HL-60 (cell line): ENCODE measurements around the gene ITFG1.

Experiments
- DNase-seq, 2 experiments: peaks; one replicate each; pipeline ENCODE4 v3.0.0-alpha.2; 2010 to 2020; ENCODE audit warnings: low read depth in 1 of 2, low spot score in 1 of 2
- H3K27ac ChIP-seq: fragments of 250-450 bp; sonication (Bioruptor Pico); replicated peaks from 2 replicates; pipeline ENCODE4 v1.5.1; 2020; ENCODE audit warnings: mild to moderate bottlenecking, moderate library complexity
- H3K27me3 ChIP-seq: fragments of 250-450 bp; sonication (Bioruptor Pico); 2 replicates; pipeline ENCODE4 v1.5.1; 2021; ENCODE audit warnings: mild to moderate bottlenecking, moderate library complexity; ENCODE audit not compliant: insufficient read depth, poor library complexity, severe bottlenecking
- H3K4me3 ChIP-seq: replicated peaks from 2 replicates; pipeline ENCODE4 v1.5.1; 2011; ENCODE audit warnings: mild to moderate bottlenecking, control low read depth, low read length; ENCODE audit not compliant: insufficient read depth
- GABPA ChIP-seq: IDR thresholded peaks from 2 replicates; pipeline ENCODE4 v1.6.1; 2012; ENCODE audit warnings: low read depth
- POLR2AphosphoS5 ChIP-seq: IDR thresholded peaks from 2 replicates; pipeline ENCODE4 v1.6.1; 2012; ENCODE audit warnings: low read depth
- SPI1 ChIP-seq: IDR thresholded peaks from 2 replicates; pipeline ENCODE4 v1.6.1; 2012; ENCODE audit warnings: low read depth, mild to moderate bottlenecking, borderline replicate concordance
- TF ChIP-seq, protein P1 (sequence below): IDR thresholded peaks from one replicate; pipeline ENCODE4 v1.5.1; 2011; ENCODE audit warnings: low read length, control low read depth, inconsistent platforms; ENCODE audit not compliant: insufficient read depth
- TF ChIP-seq, protein P2 (sequence below): IDR thresholded peaks from 2 replicates; pipeline ENCODE4 v1.6.1; 2012; ENCODE audit warnings: low read depth; ENCODE audit not compliant: insufficient replicate concordance

The ITFG1 gene

GRCh38 chr16:47504599-47504998 lies 43.7 kb upstream of the ITFG1 start:
- H3K27me3 ChIP-seq = no peaks in the 10 kb centered on the region
- no peak for DNase-seq
- no peak overlapping the region for H3K27ac ChIP-seq
- H3K4me3 ChIP-seq = no peak overlapping the region
- TF ChIP-seq, protein P1, sequence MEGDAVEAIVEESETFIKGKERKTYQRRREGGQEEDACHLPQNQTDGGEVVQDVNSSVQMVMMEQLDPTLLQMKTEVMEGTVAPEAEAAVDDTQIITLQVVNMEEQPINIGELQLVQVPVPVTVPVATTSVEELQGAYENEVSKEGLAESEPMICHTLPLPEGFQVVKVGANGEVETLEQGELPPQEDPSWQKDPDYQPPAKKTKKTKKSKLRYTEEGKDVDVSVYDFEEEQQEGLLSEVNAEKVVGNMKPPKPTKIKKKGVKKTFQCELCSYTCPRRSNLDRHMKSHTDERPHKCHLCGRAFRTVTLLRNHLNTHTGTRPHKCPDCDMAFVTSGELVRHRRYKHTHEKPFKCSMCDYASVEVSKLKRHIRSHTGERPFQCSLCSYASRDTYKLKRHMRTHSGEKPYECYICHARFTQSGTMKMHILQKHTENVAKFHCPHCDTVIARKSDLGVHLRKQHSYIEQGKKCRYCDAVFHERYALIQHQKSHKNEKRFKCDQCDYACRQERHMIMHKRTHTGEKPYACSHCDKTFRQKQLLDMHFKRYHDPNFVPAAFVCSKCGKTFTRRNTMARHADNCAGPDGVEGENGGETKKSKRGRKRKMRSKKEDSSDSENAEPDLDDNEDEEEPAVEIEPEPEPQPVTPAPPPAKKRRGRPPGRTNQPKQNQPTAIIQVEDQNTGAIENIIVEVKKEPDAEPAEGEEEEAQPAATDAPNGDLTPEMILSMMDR = no peak
- TF ChIP-seq, protein P2, sequence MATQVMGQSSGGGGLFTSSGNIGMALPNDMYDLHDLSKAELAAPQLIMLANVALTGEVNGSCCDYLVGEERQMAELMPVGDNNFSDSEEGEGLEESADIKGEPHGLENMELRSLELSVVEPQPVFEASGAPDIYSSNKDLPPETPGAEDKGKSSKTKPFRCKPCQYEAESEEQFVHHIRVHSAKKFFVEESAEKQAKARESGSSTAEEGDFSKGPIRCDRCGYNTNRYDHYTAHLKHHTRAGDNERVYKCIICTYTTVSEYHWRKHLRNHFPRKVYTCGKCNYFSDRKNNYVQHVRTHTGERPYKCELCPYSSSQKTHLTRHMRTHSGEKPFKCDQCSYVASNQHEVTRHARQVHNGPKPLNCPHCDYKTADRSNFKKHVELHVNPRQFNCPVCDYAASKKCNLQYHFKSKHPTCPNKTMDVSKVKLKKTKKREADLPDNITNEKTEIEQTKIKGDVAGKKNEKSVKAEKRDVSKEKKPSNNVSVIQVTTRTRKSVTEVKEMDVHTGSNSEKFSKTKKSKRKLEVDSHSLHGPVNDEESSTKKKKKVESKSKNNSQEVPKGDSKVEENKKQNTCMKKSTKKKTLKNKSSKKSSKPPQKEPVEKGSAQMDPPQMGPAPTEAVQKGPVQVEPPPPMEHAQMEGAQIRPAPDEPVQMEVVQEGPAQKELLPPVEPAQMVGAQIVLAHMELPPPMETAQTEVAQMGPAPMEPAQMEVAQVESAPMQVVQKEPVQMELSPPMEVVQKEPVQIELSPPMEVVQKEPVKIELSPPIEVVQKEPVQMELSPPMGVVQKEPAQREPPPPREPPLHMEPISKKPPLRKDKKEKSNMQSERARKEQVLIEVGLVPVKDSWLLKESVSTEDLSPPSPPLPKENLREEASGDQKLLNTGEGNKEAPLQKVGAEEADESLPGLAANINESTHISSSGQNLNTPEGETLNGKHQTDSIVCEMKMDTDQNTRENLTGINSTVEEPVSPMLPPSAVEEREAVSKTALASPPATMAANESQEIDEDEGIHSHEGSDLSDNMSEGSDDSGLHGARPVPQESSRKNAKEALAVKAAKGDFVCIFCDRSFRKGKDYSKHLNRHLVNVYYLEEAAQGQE = no peak
- no peak for TF ChIP-seq GABPA
- TF ChIP-seq POLR2AphosphoS5 = no peak
- TF ChIP-seq SPI1 = no peak

DNA sequence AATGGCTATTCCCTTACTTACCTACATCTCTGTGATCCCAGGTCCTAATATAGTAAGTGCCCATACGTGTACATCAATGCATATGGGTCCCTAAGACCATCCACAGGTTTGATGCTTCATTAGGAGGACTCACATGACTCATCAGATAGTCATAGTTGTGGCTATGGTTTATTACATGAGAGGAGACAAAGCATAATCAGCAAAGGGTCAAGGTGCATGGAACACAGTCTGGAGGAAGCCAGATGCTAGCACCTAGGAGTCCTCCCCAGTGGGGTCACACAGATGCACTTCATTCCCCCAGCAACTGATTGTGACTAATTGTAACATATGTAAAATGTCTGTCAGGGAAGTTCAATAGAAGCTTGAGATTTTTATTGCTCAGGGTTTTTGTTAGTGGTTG lies 43.1 kb upstream of the ITFG1 start:
- DNase-seq = no peak
- Histone ChIP-seq H3K4me3 (no peak overlapping the region), H3K27me3 (no peaks in the 10 kb centered on the region), H3K27ac (no peak overlapping the region)
- TF ChIP-seq GABPA = no peak
- TF ChIP-seq, protein P1 = no peak
- TF ChIP-seq, protein P2 = no peak
- TF ChIP-seq SPI1 = no peak
- no peak for TF ChIP-seq POLR2AphosphoS5

DNA sequence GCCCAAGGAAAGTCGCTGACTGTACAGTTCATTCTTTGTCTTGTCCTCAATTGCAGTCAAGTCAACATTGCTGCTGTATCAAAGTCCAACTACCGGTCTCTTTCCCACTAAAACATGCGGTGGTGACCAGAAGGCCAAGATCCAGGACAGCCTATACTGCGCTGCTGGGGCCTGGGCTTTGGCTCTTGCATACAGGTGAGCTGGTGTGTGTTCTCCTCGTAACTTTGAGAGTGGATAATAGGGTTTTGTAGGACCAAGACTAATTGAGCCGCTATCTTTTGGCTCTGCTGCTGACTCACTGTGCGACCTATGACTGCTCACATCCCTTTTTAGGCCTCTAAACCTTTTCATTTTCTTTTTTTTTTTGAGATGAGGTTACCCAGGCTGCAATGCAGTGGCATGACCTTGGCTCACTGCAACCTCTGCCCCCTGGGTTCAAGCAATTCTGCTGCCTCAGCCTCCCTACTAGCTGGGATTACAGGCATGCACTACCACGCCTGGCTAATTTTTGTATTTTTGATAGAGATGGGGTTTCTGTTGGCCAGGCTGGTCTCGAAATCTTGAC lies 38.9 kb upstream of the ITFG1 start:
- Histone ChIP-seq H3K4me3 (no peak overlapping the region), H3K27ac (no peak overlapping the region), H3K27me3 (no peaks in the 10 kb centered on the region)
- TF ChIP-seq SPI1 (no peak), POLR2AphosphoS5 (no peak), GABPA (no peak)
- TF ChIP-seq, protein P1 = no peak
- TF ChIP-seq, protein P2 = no peak
- DNase-seq = no peak
